KMS-11 (cell line): ENCODE measurements around the gene CELF1.

Source experiments
- H2AFZ ChIP-seq: fragments of 200-600 bp; sonication (generic); 2 replicates; pipeline ENCODE4 v1.6.1; 2016; ENCODE audit warnings: antibody characterized with exemption, mixed run types, low read depth
- H3K27ac ChIP-seq: fragments of 200-600 bp; sonication (generic); 2 replicates; pipeline ENCODE4 v1.6.1; 2016; ENCODE audit warnings: mild to moderate bottlenecking, mixed run types
- H3K27me3 ChIP-seq: fragments of 200-600 bp; sonication (generic); 2 replicates; pipeline ENCODE4 v1.6.1; 2017; ENCODE audit warnings: mild to moderate bottlenecking, low read depth, mixed run types, moderate library complexity; ENCODE audit not compliant: insufficient read depth
- H3K36me3 ChIP-seq: fragments of 200-600 bp; sonication (generic); 2 replicates; pipeline ENCODE4 v1.6.1; 2017; ENCODE audit warnings: mild to moderate bottlenecking, mixed run types; ENCODE audit not compliant: insufficient read depth
- H3K4me1 ChIP-seq: fragments of 200-600 bp; sonication (generic); 2 replicates; pipeline ENCODE4 v1.6.1; 2016; ENCODE audit warnings: mild to moderate bottlenecking, low read depth, mixed run types; ENCODE audit not compliant: poor library complexity, severe bottlenecking
- H3K4me2 ChIP-seq: fragments of 200-600 bp; sonication (generic); 2 replicates; pipeline ENCODE4 v1.7.0; 2016; ENCODE audit warnings: mild to moderate bottlenecking, mixed run types
- H3K4me3 ChIP-seq: fragments of 200-600 bp; sonication (generic); IDR thresholded peaks from 2 replicates; pipeline ENCODE4 v1.6.1; 2017; ENCODE audit warnings: low read depth, low read length, mixed read lengths; ENCODE audit not compliant: insufficient read depth
- H3K79me2 ChIP-seq: fragments of 200-600 bp; sonication (generic); 2 replicates; pipeline ENCODE4 v1.6.1; 2016; ENCODE audit warnings: low read depth, mixed run types; ENCODE audit not compliant: insufficient read depth
- H3K9ac ChIP-seq: fragments of 200-600 bp; sonication (generic); 2 replicates; pipeline ENCODE4 v1.6.1; 2016; ENCODE audit warnings: mild to moderate bottlenecking, mixed run types
- H4K20me1 ChIP-seq: fragments of 200-600 bp; sonication (generic); 2 replicates; pipeline ENCODE4 v1.6.1; 2016; ENCODE audit warnings: mild to moderate bottlenecking, mixed run types; ENCODE audit not compliant: insufficient read depth
- TF ChIP-seq, protein P1 (sequence below): fragments of 200-600 bp; sonication (generic); conservative IDR thresholded peaks from 2 replicates; pipeline ENCODE4 v1.6.1; 2017; ENCODE audit warnings: low read depth, mild to moderate bottlenecking, antibody characterized with exemption, low read length, moderate library complexity, mixed read lengths

CELF1 gene

DNA sequence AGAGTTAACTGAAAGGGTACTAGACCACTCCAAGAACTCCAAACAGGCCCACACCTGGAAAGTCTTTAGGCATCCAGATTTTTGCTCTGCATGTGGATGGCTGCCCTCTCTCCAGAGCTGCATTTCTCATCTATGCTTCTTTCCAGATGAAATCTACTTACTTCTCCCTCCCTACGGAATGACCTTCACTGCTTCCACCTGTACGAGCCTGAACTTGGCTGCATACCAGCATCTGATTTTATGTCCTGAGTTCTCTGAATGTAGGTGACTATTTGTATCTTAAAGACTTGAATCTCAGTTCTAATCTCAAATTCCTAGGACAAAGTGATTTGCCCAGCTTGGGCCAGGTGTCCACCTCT, 13.3 kb downstream of the CELF1 start:
- H3K4me3 ChIP-seq: no peak overlapping the region
- H3K79me2 ChIP-seq: peaks cover 100% of the 10 kb centered on the region
- no peak overlapping the region for H3K4me2 ChIP-seq
- H3K9ac ChIP-seq: no peak overlapping the region
- TF ChIP-seq, protein P1, sequence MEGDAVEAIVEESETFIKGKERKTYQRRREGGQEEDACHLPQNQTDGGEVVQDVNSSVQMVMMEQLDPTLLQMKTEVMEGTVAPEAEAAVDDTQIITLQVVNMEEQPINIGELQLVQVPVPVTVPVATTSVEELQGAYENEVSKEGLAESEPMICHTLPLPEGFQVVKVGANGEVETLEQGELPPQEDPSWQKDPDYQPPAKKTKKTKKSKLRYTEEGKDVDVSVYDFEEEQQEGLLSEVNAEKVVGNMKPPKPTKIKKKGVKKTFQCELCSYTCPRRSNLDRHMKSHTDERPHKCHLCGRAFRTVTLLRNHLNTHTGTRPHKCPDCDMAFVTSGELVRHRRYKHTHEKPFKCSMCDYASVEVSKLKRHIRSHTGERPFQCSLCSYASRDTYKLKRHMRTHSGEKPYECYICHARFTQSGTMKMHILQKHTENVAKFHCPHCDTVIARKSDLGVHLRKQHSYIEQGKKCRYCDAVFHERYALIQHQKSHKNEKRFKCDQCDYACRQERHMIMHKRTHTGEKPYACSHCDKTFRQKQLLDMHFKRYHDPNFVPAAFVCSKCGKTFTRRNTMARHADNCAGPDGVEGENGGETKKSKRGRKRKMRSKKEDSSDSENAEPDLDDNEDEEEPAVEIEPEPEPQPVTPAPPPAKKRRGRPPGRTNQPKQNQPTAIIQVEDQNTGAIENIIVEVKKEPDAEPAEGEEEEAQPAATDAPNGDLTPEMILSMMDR: no peak
- no peaks in the 10 kb centered on the region for H3K27me3 ChIP-seq
- H3K36me3 ChIP-seq: 0 out of 2 replicates have a peak, but pooled peaks cover 3% of the 10 kb centered on the region
- H3K4me1 ChIP-seq: peaks cover 36% of the 10 kb centered on the region
- no peak overlapping the region for H2AFZ ChIP-seq
- no peak overlapping the region for H3K27ac ChIP-seq
- H4K20me1 ChIP-seq: peaks cover 54% of the 10 kb centered on the region

DNA sequence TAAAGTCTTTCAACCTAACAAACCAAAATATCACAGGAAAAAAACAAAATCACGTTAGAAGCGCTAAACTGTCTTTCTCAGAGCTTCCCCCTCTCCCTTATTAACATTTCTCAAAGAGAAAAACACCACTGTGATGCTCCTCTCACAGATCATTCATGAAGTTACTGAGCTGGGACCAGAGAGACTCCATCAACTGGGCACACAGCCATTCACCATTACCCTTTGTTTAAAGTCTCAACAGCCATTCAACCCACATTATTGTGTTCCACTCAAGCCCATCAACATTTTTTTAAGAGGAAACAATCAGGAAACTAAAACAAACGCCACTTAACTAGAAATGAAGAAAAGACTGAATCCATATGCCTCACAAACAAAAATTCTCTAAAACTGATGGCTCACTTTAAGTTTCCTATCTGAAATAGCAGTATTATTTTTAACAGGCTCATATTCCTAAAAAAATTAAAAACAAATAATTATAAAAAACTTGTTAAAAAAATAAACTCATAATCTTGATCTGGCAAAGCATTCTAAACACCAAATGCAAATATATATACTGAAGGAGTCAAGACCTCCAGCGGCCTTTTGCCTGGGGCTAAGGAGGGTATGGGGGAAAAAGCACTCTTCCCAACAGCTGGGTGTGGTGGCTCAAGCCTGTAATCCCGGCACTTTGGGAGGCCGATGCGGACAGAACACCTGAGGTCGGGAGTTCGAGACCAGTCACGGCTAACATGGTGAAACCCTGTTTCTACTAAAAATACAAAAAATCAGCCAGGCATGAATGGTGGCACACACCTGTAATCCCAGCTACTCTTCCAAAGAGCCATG, 14.0 kb downstream of the CELF1 start:
- Histone ChIP-seq H3K4me1 (peaks cover 38% of the 10 kb centered on the region), H3K79me2 (peaks cover 100% of the 10 kb centered on the region), H3K36me3 (0 out of 2 replicates have a peak, but pooled peaks cover 3% of the 10 kb centered on the region), H3K9ac (no peak overlapping the region), H4K20me1 (peaks cover 51% of the 10 kb centered on the region), H2AFZ (no peak overlapping the region), H3K27me3 (no peaks in the 10 kb centered on the region), H3K4me3 (no peak overlapping the region), H3K27ac (no peak overlapping the region), H3K4me2 (no peak overlapping the region)
- TF ChIP-seq, protein P1: no peak

DNA sequence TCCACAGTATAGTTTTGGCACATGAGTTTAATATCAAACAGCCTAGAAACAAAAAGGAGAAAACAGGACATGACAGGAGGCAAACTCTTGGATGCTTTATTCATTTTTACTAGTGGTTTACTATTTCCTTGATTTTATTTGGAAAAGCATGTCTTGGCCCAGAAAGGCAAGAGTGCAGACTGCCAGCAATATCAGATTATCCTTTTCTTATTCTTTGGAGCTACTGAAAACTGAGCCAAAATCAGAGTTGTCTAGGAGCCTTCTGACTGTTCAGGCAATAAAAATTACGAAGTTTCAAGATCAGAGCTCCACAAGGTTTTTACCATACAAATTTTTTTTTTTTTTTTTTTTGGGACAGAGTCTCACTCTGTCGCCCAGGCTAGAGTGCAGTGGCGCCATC, 16.0 kb downstream of the CELF1 start:
- Histone ChIP-seq H3K9ac (no peak overlapping the region), H3K4me2 (no peak overlapping the region), H3K4me3 (no peak overlapping the region), H3K36me3 (0 out of 2 replicates have a peak, but pooled peaks cover 3% of the 10 kb centered on the region), H3K79me2 (peaks cover 100% of the 10 kb centered on the region), H3K27me3 (no peaks in the 10 kb centered on the region), H2AFZ (no peak overlapping the region), H3K27ac (no peak overlapping the region), H3K4me1 (peaks cover 50% of the 10 kb centered on the region), H4K20me1 (peaks cover 47% of the 10 kb centered on the region)
- TF ChIP-seq, protein P1: no peak

DNA sequence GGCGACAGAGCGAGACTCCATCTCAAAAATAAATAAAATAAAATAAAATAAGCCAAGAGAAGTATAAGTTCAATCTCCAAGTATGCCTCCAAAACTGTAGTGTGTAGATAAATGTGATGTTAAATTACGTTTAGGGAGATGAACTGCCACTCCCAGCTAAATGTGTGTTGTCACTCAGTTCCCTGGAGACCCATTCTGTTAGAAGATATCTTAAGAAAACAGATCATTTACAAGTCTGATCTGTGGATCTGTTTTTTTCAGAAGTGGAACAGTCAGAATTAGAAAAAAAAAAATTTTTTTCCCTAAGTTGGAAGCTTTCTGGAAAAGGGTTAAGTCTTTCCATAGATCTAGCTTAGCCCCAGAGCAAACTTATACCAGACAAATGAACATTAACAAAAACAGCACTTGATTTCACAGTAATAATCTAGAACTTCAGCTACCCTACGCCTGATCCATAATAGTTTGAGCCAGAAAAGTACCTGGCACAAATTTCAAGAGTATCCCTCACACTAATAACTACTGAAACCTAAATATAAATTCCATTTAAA, 18.2 kb downstream of the CELF1 start:
- peaks cover 57% of the 10 kb centered on the region for H3K4me1 ChIP-seq
- no peak overlapping the region for H3K9ac ChIP-seq
- H3K27me3 ChIP-seq: no peaks in the 10 kb centered on the region
- peaks cover 40% of the 10 kb centered on the region for H4K20me1 ChIP-seq
- no peak overlapping the region for H3K27ac ChIP-seq
- peaks cover 100% of the 10 kb centered on the region for H3K79me2 ChIP-seq
- H3K36me3 ChIP-seq: 0 out of 2 replicates have a peak, but pooled peaks cover 6% of the 10 kb centered on the region
- H3K4me2 ChIP-seq: no peak overlapping the region
- no peak overlapping the region for H3K4me3 ChIP-seq
- no peak overlapping the region for H2AFZ ChIP-seq
- TF ChIP-seq, protein P1: no peak
